Gastroesophageal sphincter (tissue), 3 donors: Measurements from ENCODE around the gene TANC1.

Experiments used
- POLR2A ChIP-seq, 2 donors: fragments of 450-650 bp; IDR thresholded peaks; one replicate each; pipeline ENCODE4 v1.6.1; 2017; ENCODE audit warnings: antibody characterized with exemption in 2 of 2, mild to moderate bottlenecking in 2 of 2, moderate library complexity in 1 of 2
- POLR2AphosphoS5 ChIP-seq: sonication (generic); formaldehyde crosslinking; IDR thresholded peaks from one replicate; pipeline ENCODE4 v1.6.1; 2017; ENCODE audit warnings: antibody characterized with exemption
- TF ChIP-seq, protein P1 (sequence below), 4 experiments: fragments of 200-600 bp in 2 of 4; fragments of 450-650 bp in 2 of 4; sonication (generic) in 1 of 4; IDR thresholded peaks; one replicate each; pipeline ENCODE4 v1.5.1; 2017 to 2019; ENCODE audit warnings: antibody characterized with exemption in 4 of 4, mild to moderate bottlenecking in 2 of 4, moderate library complexity in 2 of 4

DNA sequence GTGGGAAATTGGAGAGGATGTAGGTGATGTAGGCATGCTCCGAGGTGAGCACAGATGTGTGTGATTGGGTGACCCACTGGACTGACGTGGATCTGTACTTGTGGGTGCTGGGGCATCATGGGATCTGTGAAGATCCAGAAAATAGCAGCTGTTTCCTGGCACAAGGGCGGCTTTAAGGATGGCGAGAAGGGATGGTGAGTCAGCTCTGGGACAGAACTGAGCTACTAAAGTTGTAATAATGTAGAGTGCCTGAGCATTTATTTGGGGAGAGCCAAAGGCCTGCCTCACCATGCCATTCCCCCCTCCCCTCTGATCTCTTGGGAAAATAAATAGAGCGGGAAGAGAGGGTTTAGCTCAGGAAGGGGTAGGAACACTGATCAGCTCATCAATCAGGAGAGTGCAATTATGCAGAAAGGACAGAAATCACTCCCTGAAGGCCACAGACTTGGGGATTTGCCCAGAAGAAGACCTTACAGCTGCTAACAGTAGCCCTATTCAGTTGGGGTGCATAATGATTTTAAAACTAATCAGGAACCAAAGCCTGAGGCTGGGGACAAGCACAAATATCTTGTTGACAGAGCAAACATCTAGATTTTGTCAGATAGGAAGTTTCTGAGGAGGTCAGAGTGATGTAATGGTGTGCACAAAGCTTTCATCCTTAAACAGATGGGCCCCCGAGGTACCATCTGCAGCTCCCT, 30.3 kb downstream of the TANC1 start:
- TF ChIP-seq POLR2A (IDR thresholded peaks at IDR 0.05) (no peak), POLR2AphosphoS5 (no peak)
- TF ChIP-seq, protein P1, sequence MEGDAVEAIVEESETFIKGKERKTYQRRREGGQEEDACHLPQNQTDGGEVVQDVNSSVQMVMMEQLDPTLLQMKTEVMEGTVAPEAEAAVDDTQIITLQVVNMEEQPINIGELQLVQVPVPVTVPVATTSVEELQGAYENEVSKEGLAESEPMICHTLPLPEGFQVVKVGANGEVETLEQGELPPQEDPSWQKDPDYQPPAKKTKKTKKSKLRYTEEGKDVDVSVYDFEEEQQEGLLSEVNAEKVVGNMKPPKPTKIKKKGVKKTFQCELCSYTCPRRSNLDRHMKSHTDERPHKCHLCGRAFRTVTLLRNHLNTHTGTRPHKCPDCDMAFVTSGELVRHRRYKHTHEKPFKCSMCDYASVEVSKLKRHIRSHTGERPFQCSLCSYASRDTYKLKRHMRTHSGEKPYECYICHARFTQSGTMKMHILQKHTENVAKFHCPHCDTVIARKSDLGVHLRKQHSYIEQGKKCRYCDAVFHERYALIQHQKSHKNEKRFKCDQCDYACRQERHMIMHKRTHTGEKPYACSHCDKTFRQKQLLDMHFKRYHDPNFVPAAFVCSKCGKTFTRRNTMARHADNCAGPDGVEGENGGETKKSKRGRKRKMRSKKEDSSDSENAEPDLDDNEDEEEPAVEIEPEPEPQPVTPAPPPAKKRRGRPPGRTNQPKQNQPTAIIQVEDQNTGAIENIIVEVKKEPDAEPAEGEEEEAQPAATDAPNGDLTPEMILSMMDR (IDR thresholded peaks at IDR 0.05) = no peak
